Measurements from ENCODE around the gene NSF.
"Not testable (repeated sequence)": the region's sequence is repeated elsewhere in the genome, so short reads cannot be mapped to it uniquely, and the experiment has no call there.

- not testable (repeated sequence) for TF ChIP-seq CTCF, POLR2A (IDR thresholded peaks at IDR 0.05)
These were observed 24.2 kb upstream of the NSF start for GRCh38 chr17:46566284-46566683.

All from uterus (tissue), 2 donors.